ENCODE measurements around the gene MGRN1. TPM values are rescaled to one million over a fixed set of nuclear protein-coding genes. Genes with fewer than 3 reads are reported as not detected.

Gene MGRN1
- total and polyA plus RNA-seq, 11 donors = 17.9 to 75.0 (median 38.0) TPM

- H3K36me3 ChIP-seq = peaks cover 0 to 75% (median 52%) of the 10 kb centered on the region in 9 donors
- TF ChIP-seq, protein P1, sequence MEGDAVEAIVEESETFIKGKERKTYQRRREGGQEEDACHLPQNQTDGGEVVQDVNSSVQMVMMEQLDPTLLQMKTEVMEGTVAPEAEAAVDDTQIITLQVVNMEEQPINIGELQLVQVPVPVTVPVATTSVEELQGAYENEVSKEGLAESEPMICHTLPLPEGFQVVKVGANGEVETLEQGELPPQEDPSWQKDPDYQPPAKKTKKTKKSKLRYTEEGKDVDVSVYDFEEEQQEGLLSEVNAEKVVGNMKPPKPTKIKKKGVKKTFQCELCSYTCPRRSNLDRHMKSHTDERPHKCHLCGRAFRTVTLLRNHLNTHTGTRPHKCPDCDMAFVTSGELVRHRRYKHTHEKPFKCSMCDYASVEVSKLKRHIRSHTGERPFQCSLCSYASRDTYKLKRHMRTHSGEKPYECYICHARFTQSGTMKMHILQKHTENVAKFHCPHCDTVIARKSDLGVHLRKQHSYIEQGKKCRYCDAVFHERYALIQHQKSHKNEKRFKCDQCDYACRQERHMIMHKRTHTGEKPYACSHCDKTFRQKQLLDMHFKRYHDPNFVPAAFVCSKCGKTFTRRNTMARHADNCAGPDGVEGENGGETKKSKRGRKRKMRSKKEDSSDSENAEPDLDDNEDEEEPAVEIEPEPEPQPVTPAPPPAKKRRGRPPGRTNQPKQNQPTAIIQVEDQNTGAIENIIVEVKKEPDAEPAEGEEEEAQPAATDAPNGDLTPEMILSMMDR (IDR thresholded peaks at IDR 0.05) = no peak
- no peak for TF ChIP-seq POLR2A (IDR thresholded peaks at IDR 0.05)
These were observed 90.4 kb downstream of the MGRN1 start for GRCh38 chr16:4714996-4715395.

GRCh38 chr16:4718466-4718865 is 93.8 kb downstream of the MGRN1 start:
- no peak for TF ChIP-seq POLR2A (IDR thresholded peaks at IDR 0.05)
- TF ChIP-seq, protein P1 (IDR thresholded peaks at IDR 0.05) = no peak
- no peak for DNase-seq
- no peak overlapping the region for H3K27ac ChIP-seq

More at GRCh38 chr16:4714996-4715395, 90.4 kb downstream of the MGRN1 start:
- Histone ChIP-seq H3K4me3 (no peak overlapping the region), H3K27me3 (no peaks in the 10 kb centered on the region), H3K27ac (no peak overlapping the region), H3K4me1 (no peaks in the 10 kb centered on the region), H3K9me3 (no peaks in the 10 kb centered on the region)
- intact Hi-C loops (cut with DNase I) = no loop called here
- 91 to 100% (median 93%) methylated on average over 2 of the region's 2 CpGs for WGBS, 4 donors
- ATAC-seq (no peak), DNase-seq (no peak)

GRCh38 chr16:4723071-4723767 is 98.6 kb downstream of the MGRN1 start:
- DNase-seq = no peak
- Histone ChIP-seq H3K4me3 (no peak overlapping the region), H3K9me3 (no peaks in the 10 kb centered on the region), H3K36me3 (peaks cover 0 to 66% (median 52%) of the 10 kb centered on the region in 9 donors), H3K27me3 (no peaks in the 10 kb centered on the region), H3K27ac (no peak overlapping the region), H3K4me1 (no peaks in the 10 kb centered on the region)
- no peak for ATAC-seq
- TF ChIP-seq, protein P1 (IDR thresholded peaks at IDR 0.05) = no peak
- TF ChIP-seq POLR2A (IDR thresholded peaks at IDR 0.05) = no peak
- intact Hi-C loops (cut with DNase I) = no loop called here
- WGBS, 4 donors = 95 to 97% (median 96%) methylated on average over 14 of the region's 14 CpGs

More at GRCh38 chr16:4718466-4718865, 93.8 kb downstream of the MGRN1 start:
- peaks cover 0 to 59% (median 33%) of the 10 kb centered on the region in 9 donors for H3K36me3 ChIP-seq
- no peak overlapping the region for H3K4me3 ChIP-seq
- no peaks in the 10 kb centered on the region for H3K9me3 ChIP-seq
- H3K4me1 ChIP-seq = no peaks in the 10 kb centered on the region
- no peaks in the 10 kb centered on the region for H3K27me3 ChIP-seq
- intact Hi-C loops (cut with DNase I) = no loop called here
- ATAC-seq = no peak
- 67 to 76% (median 73%) methylated on average over 2 to 5 of the region's 5 CpGs for WGBS, 4 donors

DNA sequence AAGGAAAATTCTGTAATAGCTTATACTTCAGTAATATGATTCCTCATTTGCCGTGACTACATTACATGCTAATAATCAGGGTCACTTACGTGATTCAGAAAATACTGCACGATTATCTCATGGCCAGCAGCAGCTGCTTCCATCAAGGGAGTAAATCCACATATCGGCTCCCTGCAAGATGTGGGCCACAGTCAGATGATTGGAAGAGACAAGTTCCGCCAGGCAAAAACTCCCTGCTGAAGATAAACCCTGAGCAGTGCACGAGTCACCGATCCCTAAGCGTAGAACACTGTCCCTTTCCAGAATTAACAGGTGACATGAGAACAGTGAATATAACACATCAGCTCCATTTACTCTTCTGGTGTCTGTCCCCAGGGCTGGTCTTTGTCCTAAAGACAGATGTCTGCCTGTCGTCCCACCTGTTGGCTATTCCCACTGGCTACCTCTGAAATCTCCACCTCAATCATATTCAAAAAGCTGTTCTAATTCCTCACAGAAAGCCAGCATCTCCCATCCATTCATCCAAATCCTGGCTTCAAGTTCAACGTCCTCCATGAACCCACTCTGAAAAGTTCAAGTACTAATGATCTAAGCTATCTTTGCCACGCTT is 100.1 kb downstream of the MGRN1 start:
- intact Hi-C loops (cut with DNase I) = no loop called here
- 85 to 89% (median 88%) methylated on average over 11 of the region's 11 CpGs for WGBS, 4 donors
- H3K27ac ChIP-seq = no peak overlapping the region
- H3K4me3 ChIP-seq = no peak overlapping the region
- no peak for TF ChIP-seq POLR2A (IDR thresholded peaks at IDR 0.05)
- TF ChIP-seq, protein P1 (IDR thresholded peaks at IDR 0.05) = no peak
- no peaks in the 10 kb centered on the region for H3K9me3 ChIP-seq
- no peaks in the 10 kb centered on the region for H3K4me1 ChIP-seq
- H3K36me3 ChIP-seq = peaks cover 0 to 74% (median 61%) of the 10 kb centered on the region in 9 donors
- H3K27me3 ChIP-seq = no peaks in the 10 kb centered on the region
- no peak for ATAC-seq
- DNase-seq = no peak
